ENCODE measurements around the gene IFT81. TPM values are rescaled to one million over a fixed set of nuclear protein-coding genes. Genes with fewer than 3 reads are reported as not detected.
"Not testable (repeated sequence)": the region's sequence is repeated elsewhere in the genome, so short reads cannot be mapped to it uniquely, and the experiment has no call there.

Gene IFT81
- total and polyA plus RNA-seq, 2 donors from 2014 or later: 6.5 to 16.6 TPM

GRCh38 chr12:110079477-110080400, 44.4 kb upstream of the IFT81 start:
- peak overlapping the region; percentile 34 to 51 for H3K27ac ChIP-seq (ENCODE audit: low read depth in 2 of 2, low read length in 2 of 2)
- H3K9me3 ChIP-seq (ENCODE audit: control insufficient read depth in 2 of 3, insufficient read depth in 1 of 3, low read length in 3 of 3): no peaks in the 10 kb centered on the region
- no peak for TF ChIP-seq CTCF (IDR thresholded peaks at IDR 0.05; ENCODE audit: borderline replicate concordance, extremely low read depth, insufficient read depth)
- peak in 2 of 5 donors; percentile 23 to 77 for DNase-seq
- intact Hi-C loops (cut with DNase I): no loop called here
- H3K9ac ChIP-seq (ENCODE audit: low read length in 3 of 3): no peak overlapping the region
- H3K36me3 ChIP-seq (ENCODE audit: control insufficient read depth in 2 of 3, insufficient read depth in 3 of 3, low read length in 3 of 3): no peaks in the 10 kb centered on the region
- no peaks in the 10 kb centered on the region for H3K27me3 ChIP-seq (ENCODE audit: control insufficient read depth, insufficient read depth, low read length)
- no peak for FAIRE-seq
- no peaks in the 10 kb centered on the region for H3K4me1 ChIP-seq (ENCODE audit: control insufficient read depth in 2 of 3, insufficient read depth in 2 of 3, low read depth in 1 of 3, low read length in 3 of 3)
- H3K4me3 ChIP-seq (ENCODE audit: low read length in 3 of 3): no peak overlapping the region

- FAIRE-seq: no peak
- Histone ChIP-seq H3K4me3 (ENCODE audit: low read length in 3 of 3) (no peak overlapping the region), H3K27me3 (ENCODE audit: control insufficient read depth, insufficient read depth, low read length) (no peaks in the 10 kb centered on the region), H3K9ac (ENCODE audit: low read length in 3 of 3) (no peak overlapping the region), H3K36me3 (ENCODE audit: control insufficient read depth in 2 of 3, insufficient read depth in 3 of 3, low read length in 3 of 3) (no peaks in the 10 kb centered on the region), H3K9me3 (ENCODE audit: control insufficient read depth in 2 of 3, insufficient read depth in 1 of 3, low read length in 3 of 3) (no peaks in the 10 kb centered on the region), H3K4me1 (ENCODE audit: control insufficient read depth in 2 of 3, insufficient read depth in 2 of 3, low read depth in 1 of 3, low read length in 3 of 3) (no peaks in the 10 kb centered on the region), H3K27ac (ENCODE audit: low read depth in 2 of 2, low read length in 2 of 2) (no peak overlapping the region)
- intact Hi-C loops (cut with DNase I): no loop called here
- no peak for TF ChIP-seq CTCF (IDR thresholded peaks at IDR 0.05; ENCODE audit: borderline replicate concordance, extremely low read depth, insufficient read depth)
- DNase-seq: no peak
Measured at GRCh38 chr12:110080410-110080809, 43.7 kb upstream of the IFT81 start.

GRCh38 chr12:110084314-110085015, 39.7 kb upstream of the IFT81 start:
- DNase-seq (no peak), FAIRE-seq (no peak)
- no peak overlapping the region for H3K4me3 ChIP-seq (ENCODE audit: low read length in 3 of 3)
- no peaks in the 10 kb centered on the region for H3K4me1 ChIP-seq (ENCODE audit: control insufficient read depth in 2 of 3, insufficient read depth in 2 of 3, low read depth in 1 of 3, low read length in 3 of 3)
- H3K9ac ChIP-seq (ENCODE audit: low read length in 3 of 3): no peak overlapping the region
- H3K36me3 ChIP-seq (ENCODE audit: control insufficient read depth in 2 of 3, insufficient read depth in 3 of 3, low read length in 3 of 3): no peaks in the 10 kb centered on the region
- no peaks in the 10 kb centered on the region for H3K27me3 ChIP-seq (ENCODE audit: control insufficient read depth, insufficient read depth, low read length)
- no peaks in the 10 kb centered on the region for H3K9me3 ChIP-seq (ENCODE audit: control insufficient read depth in 2 of 3, insufficient read depth in 1 of 3, low read length in 3 of 3)
- no peak overlapping the region for H3K27ac ChIP-seq (ENCODE audit: low read depth in 2 of 2, low read length in 2 of 2)
- no peak for TF ChIP-seq CTCF (IDR thresholded peaks at IDR 0.05; ENCODE audit: borderline replicate concordance, extremely low read depth, insufficient read depth)
- intact Hi-C loops (cut with DNase I): no loop called here

DNA sequence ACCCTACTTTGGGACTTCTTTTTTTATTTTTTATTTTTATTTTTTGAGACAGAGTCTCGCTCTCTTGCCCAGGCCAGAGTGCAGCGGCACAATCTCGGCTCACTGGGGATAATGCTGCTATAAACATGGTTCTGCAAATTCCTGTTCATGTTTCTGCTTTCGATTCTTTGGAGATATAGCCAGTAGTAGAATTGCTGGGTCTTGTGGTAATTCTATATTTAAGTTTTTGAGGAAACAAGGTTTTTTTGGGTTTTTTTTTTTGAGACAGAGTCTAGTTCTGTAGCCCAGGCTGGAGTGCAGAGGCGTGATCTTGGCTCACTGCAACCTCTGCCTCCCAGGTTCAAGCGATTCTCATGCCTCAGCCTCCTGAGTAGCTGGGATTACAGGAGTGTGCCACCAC, 35.9 kb upstream of the IFT81 start:
- H3K4me3 ChIP-seq (ENCODE audit: low read length in 3 of 3); H3K27ac ChIP-seq (ENCODE audit: low read depth in 2 of 2, low read length in 2 of 2); FAIRE-seq; H3K9ac ChIP-seq (ENCODE audit: low read length in 3 of 3); H3K36me3 ChIP-seq (ENCODE audit: control insufficient read depth in 2 of 3, insufficient read depth in 3 of 3, low read length in 3 of 3); H3K9me3 ChIP-seq (ENCODE audit: control insufficient read depth in 2 of 3, insufficient read depth in 1 of 3, low read length in 3 of 3); H3K27me3 ChIP-seq (ENCODE audit: control insufficient read depth, insufficient read depth, low read length); DNase-seq; H3K4me1 ChIP-seq (ENCODE audit: control insufficient read depth in 2 of 3, insufficient read depth in 2 of 3, low read depth in 1 of 3, low read length in 3 of 3); intact Hi-C loops (cut with DNase I): not testable (repeated sequence)

All from kidney (tissue), 14 donors.